K562 (cell line): Measurements from ENCODE around the gene GPX6. TPM values are rescaled to one million over a fixed set of nuclear protein-coding genes. Genes with fewer than 3 reads are reported as not detected.

Experiments
- MLLT1 ChIP-seq, 2 experiments: fragments of 450-650 bp; IDR thresholded peaks; 2 replicates each; pipeline ENCODE4 v1.6.1; 2016
- TCF3 ChIP-seq: sonication (generic); formaldehyde crosslinking; IDR thresholded peaks from 2 replicates; pipeline ENCODE4 v1.4.0; 2020; ENCODE audit warnings: mild to moderate bottlenecking, missing genetic modification reagents
- USF2 ChIP-seq: sonication (generic); formaldehyde crosslinking; IDR thresholded peaks from 2 replicates; pipeline ENCODE4 v1.5.0; 2020; ENCODE audit warnings: missing genetic modification reagents
- ZNF174 ChIP-seq: fragments of 250-450 bp; sonication (Bioruptor Pico); IDR thresholded peaks from 2 replicates; pipeline ENCODE4 v1.4.0; 2020; ENCODE audit warnings: mild to moderate bottlenecking
- ZNF407 ChIP-seq: fragments of 450-650 bp; IDR thresholded peaks from 2 replicates; pipeline ENCODE4 v1.6.1; 2016; ENCODE audit warnings: low read depth
- ZNF444 ChIP-seq: fragments of 250-450 bp; sonication (Bioruptor Pico); IDR thresholded peaks from 2 replicates; pipeline ENCODE4 v1.4.0; 2020; ENCODE audit warnings: mild to moderate bottlenecking, moderate library complexity
- polyA plus RNA-seq, 8 experiments: library from polyadenylated mRNA; depleted of rRNA in 4 of 8; stranded (reverse) in 5 of 8; unstranded in 3 of 8; fragments of >200 nt; fragmentation: Nextera tagmentation in 2 of 8; fragmentation: Illumina TruSeq in 1 of 8; extraction: Ambion mirVana in 2 of 8; extraction: Trizol in 1 of 8; gene quantifications; 2 replicates each; pipeline versions ENCODE4 v1.2.1 to v1.2.3, GENCODE V29; 2011 to 2014; ENCODE audit warnings: inconsistent platforms in 1 of 8, missing spikeins in 1 of 8
- total RNA-seq, 7 experiments: library from RNA; depleted of rRNA in 6 of 7; stranded (reverse); fragments of >200 nt in 6 of 7; fragmentation: Illumina TruSeq in 2 of 7; extraction: Trizol in 2 of 7; gene quantifications; 2 replicates each; pipeline versions ENCODE4 v1.2.1 to v1.2.3, GENCODE V29; 2011 to 2021; ENCODE audit warnings: low replicate concordance in 1 of 7

Gene GPX6
- total and polyA plus RNA-seq, 9 of the 15 experiments (the other 6 are each of a cell fraction or from before 2014, with no cell fraction given) = not detected

- TF ChIP-seq MLLT1 (IDR thresholded peaks at IDR 0.05) (peak in 1 of 2 experiments; percentile 9; a peak in 3 of 4 replicates), ZNF444 (CRISPR knock-in tag) (no peak), USF2 (CRISPR knock-in tag) (peak; percentile 89), TCF3 (CRISPR knock-in tag) (peak; percentile 53), ZNF407 (peak; percentile 66), ZNF174 (CRISPR knock-in tag) (no peak)
Measured at GRCh38 chr6:28542440-28543296, 27.1 kb upstream of the GPX6 start (continued).
